Heart right ventricle (tissue), 16 donors: Measurements from ENCODE around the gene DNM3. TPM values are rescaled to one million over a fixed set of nuclear protein-coding genes. Genes with fewer than 3 reads are reported as not detected.

ENCODE experiments used
- ATAC-seq, 8 donors: fragments of 200-7000 bp; cut with Tn5 transposase; one replicate each; pipeline ENCODE4 v1.9.1; 2020; ENCODE audit warnings: mild to moderate bottlenecking in 8 of 8, moderate library complexity in 8 of 8, moderate number of reproducible peaks in 1 of 8
- DNase-seq, 2 donors: peaks; one replicate each; pipeline ENCODE4 v3.0.0-alpha.2; 2020
- H3K27ac ChIP-seq, 10 donors: fragments of 200-600 bp; sonication (generic) in 2 of 10; one replicate each; pipeline versions ENCODE4 v1.5.0 to v1.8.0; 2020 to 2022; ENCODE audit warnings: mild to moderate bottlenecking in 3 of 10
- H3K27me3 ChIP-seq, 7 donors: fragments of 200-600 bp; one replicate each; pipeline ENCODE4 v1.8.0; 2021 to 2022; ENCODE audit warnings: mild to moderate bottlenecking in 2 of 7
- H3K36me3 ChIP-seq, 9 donors: fragments of 200-600 bp; sonication (generic) in 1 of 9; one replicate each; pipeline versions ENCODE4 v1.5.0 to v1.8.0; 2020 to 2022; ENCODE audit warnings: mild to moderate bottlenecking in 2 of 9
- H3K4me1 ChIP-seq, 9 donors: fragments of 200-600 bp; sonication (generic) in 1 of 9; one replicate each; pipeline versions ENCODE4 v1.5.0 to v1.8.0; 2020 to 2022; ENCODE audit warnings: mild to moderate bottlenecking in 4 of 9
- H3K4me3 ChIP-seq, 10 donors: fragments of 200-600 bp; sonication (generic) in 2 of 10; one replicate each; pipeline versions ENCODE4 v1.5.0 to v1.8.0; 2020 to 2022; ENCODE audit warnings: mild to moderate bottlenecking in 7 of 10, moderate library complexity in 2 of 10
- H3K9me3 ChIP-seq, 11 donors: fragments of 200-600 bp in 10 of 11; sonication (generic) in 2 of 11; one replicate each; pipeline versions ENCODE4 v1.5.0 to v1.8.0; 2013 to 2022; ENCODE audit warnings: mild to moderate bottlenecking in 2 of 11, control low read depth in 1 of 11, moderate library complexity in 1 of 11
- CTCF ChIP-seq, 9 donors: fragments of 200-600 bp; sonication (generic) in 2 of 9; IDR thresholded peaks; one replicate each; pipeline versions ENCODE4 v1.5.0 to v1.8.0; 2021 to 2022; ENCODE audit warnings: antibody characterized with exemption in 9 of 9, mild to moderate bottlenecking in 5 of 9, moderate library complexity in 1 of 9
- WGBS, 2 donors: extraction: QIAGEN DNeasy Blood & Tissue Kit; methylation state at CpG; one replicate each; pipeline ENCODE4 v1.1.7; 2013; ENCODE audit warnings: inconsistent platforms in 1 of 2; 5-methylcytosine and 5-hydroxymethylcytosine counted together
- intact Hi-C, 10 donors: fragments of 100-400 bp; cut with DNase I; formaldehyde crosslinking; loops; one replicate each; pipeline versions ENCODE4 v1.11.1 to v1.14.2; 2022
- polyA plus RNA-seq, 2 donors: library from polyadenylated mRNA; stranded (reverse); fragments of 200-250 nt; gene quantifications; one replicate each; pipeline ENCODE4 v1.2.3, GENCODE V29; 2013
- total RNA-seq, 10 donors: library from RNA; stranded (reverse); fragmentation: NEBNext Ultra II Directional in 3 of 10; extraction: Animal tissue kit (Norgen Biotek cat#: 25700) in 3 of 10; gene quantifications; one replicate each; pipeline versions ENCODE4 v1.2.1 to v1.2.4, GENCODE V29; 2021 to 2023
- donor health status: Arrhythmogenic right ventricular cardiomyopathy.
- donor health status: ischemic (EF 13 %, LVEDD 7.1; RV severe dilation, severe dysfunction).
- donor health status: healthy with polysubstance abuse.
- donor health status: DM: no; HTN: yes; CAD: no.
- donor health status: DM: no; HTN: no; CAD: no.
- donor health status: ischemic (EF 25% LVEDD 6.9; RV normal size, moderate dysfunction).
- donor health status: ischemic (EF 25% LVEDD 5.7; RV mildly dilated, moderate dysfunction).
- donor health status: healthy.
- donor health status: DM: yes; HTN: yes; CAD: no.
- donor health status: Ischemic cardiomyopathy.
- donor health status: ischemic (EF 35%, LVEDD 5.7; RV mildly dilated, moderate dysfunction).
- donor health status: nonischemic (EF 11% LVEDD 7.7; RV severe dilation, severe dysfunction).
- donor health status: DM: yes; HTN: yes; CAD: no.
- donor health status: PGD.
- donor health status: ischemic (EF 29% LVEDD 5.4; RV normal size, mild dysfunction).
- donor health status: nonischemic (EF 23%, LVEDD 6.1; RV moderate dilation, normal function).

The DNM3 gene
- total and polyA plus RNA-seq, 12 donors = 0.77 to 2.8 (median 2.2) TPM

GRCh38 chr1:172132836-172133235 is 291.5 kb downstream of the DNM3 start:
- intact Hi-C loops = no loop called here
- no peak overlapping the region for H3K4me3 ChIP-seq
- no peak for ATAC-seq
- no peak for DNase-seq
- peaks cover 0 to 13% (median 0%) of the 10 kb centered on the region in 9 donors for H3K4me1 ChIP-seq
- H3K36me3 ChIP-seq = peaks cover 0 to 3% (median 0%) of the 10 kb centered on the region in 9 donors
- no peaks in the 10 kb centered on the region for H3K27me3 ChIP-seq
- 98 to 99% methylated on average over 1 of the region's 1 CpG for WGBS, 2 donors
- H3K27ac ChIP-seq = no peak overlapping the region
- TF ChIP-seq CTCF (IDR thresholded peaks at IDR 0.05) = no peak
- no peaks in the 10 kb centered on the region for H3K9me3 ChIP-seq

- TF ChIP-seq CTCF (IDR thresholded peaks at IDR 0.05) = no peak
- DNase-seq (no peak), ATAC-seq (no peak)
- 97 to 98% methylated on average over 2 of the region's 2 CpGs for WGBS, 2 donors
- Histone ChIP-seq H3K36me3 (peaks cover 0 to 3% (median 0%) of the 10 kb centered on the region in 9 donors), H3K9me3 (no peaks in the 10 kb centered on the region), H3K27ac (no peak overlapping the region), H3K27me3 (no peaks in the 10 kb centered on the region), H3K4me3 (no peak overlapping the region), H3K4me1 (peaks cover 0 to 14% (median 0%) of the 10 kb centered on the region in 9 donors)
- intact Hi-C loops = no loop called here
Measured at GRCh38 chr1:172134087-172134731, 292.9 kb downstream of the DNM3 start.

- WGBS, 2 donors = 65 to 81% methylated on average over 2 of the region's 2 CpGs
- intact Hi-C loops = loop anchor here in 3 of 10 donors (5.0 kb wide), 1 partner anchor 262 kb away; no protein-coding TSS in a partner anchor
Measured at GRCh38 chr1:172135076-172135672, 293.9 kb downstream of the DNM3 start.

More at GRCh38 chr1:172135076-172135672, 293.9 kb downstream of the DNM3 start:
- ATAC-seq (no peak), DNase-seq (no peak)
- TF ChIP-seq CTCF (IDR thresholded peaks at IDR 0.05) = peak; percentile 44 to 65 (median 58)
- Histone ChIP-seq H3K27ac (peak overlapping the region in 1 of 10 donors; percentile 91), H3K4me3 (no peak overlapping the region), H3K9me3 (no peaks in the 10 kb centered on the region), H3K36me3 (peaks cover 0 to 3% (median 0%) of the 10 kb centered on the region in 9 donors), H3K27me3 (no peaks in the 10 kb centered on the region), H3K4me1 (peaks cover 0 to 19% (median 2%) of the 10 kb centered on the region in 9 donors)
